ENCODE results near the gene KRTAP20-2. TPM values are rescaled to one million over a fixed set of nuclear protein-coding genes. Genes with fewer than 3 reads are reported as not detected.

The KRTAP20-2 gene
- polyA plus RNA-seq, 3 donors = not detected

DNA sequence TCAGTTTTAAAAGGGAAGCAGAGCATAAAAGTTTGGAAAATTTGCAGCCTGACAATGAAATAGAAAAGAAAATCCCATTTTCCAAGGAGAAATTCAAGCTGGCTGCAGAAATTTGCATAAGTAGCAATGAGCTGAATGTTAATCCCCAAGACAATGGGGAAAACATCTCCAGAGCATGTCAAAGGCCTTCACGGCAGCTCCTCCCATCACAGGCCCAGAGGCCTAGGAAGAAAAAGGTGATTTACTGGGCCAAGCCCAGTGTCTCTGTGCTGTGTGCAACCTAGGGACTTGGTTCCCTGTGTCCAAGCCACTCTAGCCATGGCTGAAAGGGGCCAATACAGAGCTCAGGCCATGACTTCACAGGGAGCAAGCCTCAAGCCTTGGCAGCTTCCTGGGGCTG, 33.8 kb downstream of the KRTAP20-2 start:
- peaks cover 0 to 12% (median 3%) of the 10 kb centered on the region in 7 donors for H3K9me3 Mint-ChIP-seq
- Histone ChIP-seq H3K27me3 (ENCODE audit: control insufficient read depth in 2 of 2, insufficient read depth in 2 of 2, low read length in 2 of 2) (no peaks in the 10 kb centered on the region), H3K4me3 (replicated peaks in 1 of 3; ENCODE audit: low read depth in 2 of 3, low read length in 3 of 3) (no peak overlapping the region), H3K36me3 (replicated peaks in 1 of 2; ENCODE audit: control insufficient read depth in 1 of 2, insufficient read depth in 2 of 2, low read length in 2 of 2) (no peaks in the 10 kb centered on the region), H4K20me1 (ENCODE audit: insufficient read depth, low read length) (no peaks in the 10 kb centered on the region), H3K27ac (ENCODE audit: low read depth in 1 of 2, low read length in 2 of 2) (no peak overlapping the region), H3K9me3 (replicated peaks in 1 of 2; ENCODE audit: control insufficient read depth in 1 of 2, insufficient read depth in 1 of 2, low read length in 2 of 2) (peaks cover 7 to 33% of the 10 kb centered on the region in 2 donors), H3K4me1 (ENCODE audit: control insufficient read depth in 1 of 2, insufficient read depth in 2 of 2, low read length in 2 of 2) (no peaks in the 10 kb centered on the region), H3K9ac (ENCODE audit: insufficient read depth, low read length, poor library complexity, severe bottlenecking) (no peak overlapping the region), H3K4me2 (replicated peaks; ENCODE audit: extremely low read depth, low read length, poor library complexity, severe bottlenecking) (no peak overlapping the region), H2AFZ (ENCODE audit: insufficient read depth, low read depth, low read length, poor library complexity, severe bottlenecking) (no peak overlapping the region), H3K79me2 (ENCODE audit: insufficient read depth, low read length) (no peaks in the 10 kb centered on the region)
- intact Hi-C loops (cut with micrococcal nuclease) = no loop called here
- H3K4me3 Mint-ChIP-seq = no peak overlapping the region
- H3K27ac Mint-ChIP-seq = no peak overlapping the region
- TF ChIP-seq, protein P1, sequence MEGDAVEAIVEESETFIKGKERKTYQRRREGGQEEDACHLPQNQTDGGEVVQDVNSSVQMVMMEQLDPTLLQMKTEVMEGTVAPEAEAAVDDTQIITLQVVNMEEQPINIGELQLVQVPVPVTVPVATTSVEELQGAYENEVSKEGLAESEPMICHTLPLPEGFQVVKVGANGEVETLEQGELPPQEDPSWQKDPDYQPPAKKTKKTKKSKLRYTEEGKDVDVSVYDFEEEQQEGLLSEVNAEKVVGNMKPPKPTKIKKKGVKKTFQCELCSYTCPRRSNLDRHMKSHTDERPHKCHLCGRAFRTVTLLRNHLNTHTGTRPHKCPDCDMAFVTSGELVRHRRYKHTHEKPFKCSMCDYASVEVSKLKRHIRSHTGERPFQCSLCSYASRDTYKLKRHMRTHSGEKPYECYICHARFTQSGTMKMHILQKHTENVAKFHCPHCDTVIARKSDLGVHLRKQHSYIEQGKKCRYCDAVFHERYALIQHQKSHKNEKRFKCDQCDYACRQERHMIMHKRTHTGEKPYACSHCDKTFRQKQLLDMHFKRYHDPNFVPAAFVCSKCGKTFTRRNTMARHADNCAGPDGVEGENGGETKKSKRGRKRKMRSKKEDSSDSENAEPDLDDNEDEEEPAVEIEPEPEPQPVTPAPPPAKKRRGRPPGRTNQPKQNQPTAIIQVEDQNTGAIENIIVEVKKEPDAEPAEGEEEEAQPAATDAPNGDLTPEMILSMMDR (IDR thresholded peaks at IDR 0.05) = no peak
- H3K27me3 Mint-ChIP-seq (ENCODE audit: low read depth in 3 of 3) = peaks cover 0 to 2% (median 0%) of the 10 kb centered on the region in 3 donors
- DNase-seq = no peak
- WGBS (ENCODE audit: insufficient coverage) = no CpG with 5 or more reads among the region's 1 CpG
- no peaks in the 10 kb centered on the region for H3K4me1 Mint-ChIP-seq
- no peaks in the 10 kb centered on the region for H3K36me3 Mint-ChIP-seq

DNA sequence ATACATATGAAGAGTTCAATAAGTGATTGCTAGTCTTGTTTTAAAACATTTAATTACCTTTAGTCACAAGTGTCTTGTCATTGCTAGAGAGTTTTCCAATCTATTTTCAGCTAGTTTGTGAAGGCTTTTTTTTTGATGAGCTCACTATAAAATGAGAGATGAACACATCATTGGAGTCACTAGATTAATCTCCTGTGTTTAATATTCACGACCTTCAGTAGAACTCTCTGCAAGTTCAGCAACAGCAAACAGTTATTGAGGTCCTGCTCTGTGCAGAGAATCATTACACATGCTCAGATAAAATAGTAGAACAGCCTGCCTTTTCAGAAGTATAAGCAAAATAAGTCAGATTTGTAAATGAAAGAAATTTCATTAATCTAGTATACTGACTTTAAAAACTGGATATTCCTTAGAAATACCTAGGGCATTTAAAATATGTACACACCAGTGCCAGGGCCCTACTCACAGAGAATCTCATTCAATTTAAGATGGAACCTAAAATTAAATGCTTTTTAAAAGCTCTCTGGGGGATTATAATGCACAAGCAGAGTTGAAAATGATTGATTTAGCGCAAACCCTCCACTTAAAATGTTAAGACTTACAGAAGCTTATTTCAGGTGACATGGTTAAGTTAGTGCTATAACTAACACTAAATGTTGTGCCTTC, 38.1 kb downstream of the KRTAP20-2 start:
- peaks cover 14 to 36% of the 10 kb centered on the region in 2 donors for H3K9me3 ChIP-seq (replicated peaks in 1 of 2; ENCODE audit: control insufficient read depth in 1 of 2, insufficient read depth in 1 of 2, low read length in 2 of 2)
- H3K27ac ChIP-seq (ENCODE audit: low read depth in 1 of 2, low read length in 2 of 2) = no peak overlapping the region
- H3K4me1 ChIP-seq (ENCODE audit: control insufficient read depth in 1 of 2, insufficient read depth in 2 of 2, low read length in 2 of 2) = no peaks in the 10 kb centered on the region
- peaks cover 0 to 18% (median 7%) of the 10 kb centered on the region in 7 donors for H3K9me3 Mint-ChIP-seq
- H2AFZ ChIP-seq (ENCODE audit: insufficient read depth, low read depth, low read length, poor library complexity, severe bottlenecking) = no peak overlapping the region
- H3K36me3 ChIP-seq (replicated peaks in 1 of 2; ENCODE audit: control insufficient read depth in 1 of 2, insufficient read depth in 2 of 2, low read length in 2 of 2) = no peaks in the 10 kb centered on the region
- no peaks in the 10 kb centered on the region for H3K27me3 ChIP-seq (ENCODE audit: control insufficient read depth in 2 of 2, insufficient read depth in 2 of 2, low read length in 2 of 2)
- intact Hi-C loops (cut with micrococcal nuclease) = no loop called here
- H3K4me1 Mint-ChIP-seq = no peaks in the 10 kb centered on the region
- H3K4me3 Mint-ChIP-seq = no peak overlapping the region
- DNase-seq = no peak
- no peaks in the 10 kb centered on the region for H3K36me3 Mint-ChIP-seq
- H3K4me2 ChIP-seq (replicated peaks; ENCODE audit: extremely low read depth, low read length, poor library complexity, severe bottlenecking) = no peak overlapping the region
- no peaks in the 10 kb centered on the region for H4K20me1 ChIP-seq (ENCODE audit: insufficient read depth, low read length)
- no peak overlapping the region for H3K4me3 ChIP-seq (replicated peaks in 1 of 3; ENCODE audit: low read depth in 2 of 3, low read length in 3 of 3)
- H3K27me3 Mint-ChIP-seq (ENCODE audit: low read depth in 3 of 3) = peaks cover 0 to 2% (median 0%) of the 10 kb centered on the region in 3 donors
- no CpG with 5 or more reads among the region's 2 CpGs for WGBS (ENCODE audit: insufficient coverage)
- H3K9ac ChIP-seq (ENCODE audit: insufficient read depth, low read length, poor library complexity, severe bottlenecking) = no peak overlapping the region
- no peak overlapping the region for H3K27ac Mint-ChIP-seq
- H3K79me2 ChIP-seq (ENCODE audit: insufficient read depth, low read length) = no peaks in the 10 kb centered on the region
- TF ChIP-seq, protein P1 (IDR thresholded peaks at IDR 0.05) = no peak
